ENCODE data around the gene SCGB3A1.

The SCGB3A1 gene, protein sequence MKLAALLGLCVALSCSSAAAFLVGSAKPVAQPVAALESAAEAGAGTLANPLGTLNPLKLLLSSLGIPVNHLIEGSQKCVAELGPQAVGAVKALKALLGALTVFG

DNA sequence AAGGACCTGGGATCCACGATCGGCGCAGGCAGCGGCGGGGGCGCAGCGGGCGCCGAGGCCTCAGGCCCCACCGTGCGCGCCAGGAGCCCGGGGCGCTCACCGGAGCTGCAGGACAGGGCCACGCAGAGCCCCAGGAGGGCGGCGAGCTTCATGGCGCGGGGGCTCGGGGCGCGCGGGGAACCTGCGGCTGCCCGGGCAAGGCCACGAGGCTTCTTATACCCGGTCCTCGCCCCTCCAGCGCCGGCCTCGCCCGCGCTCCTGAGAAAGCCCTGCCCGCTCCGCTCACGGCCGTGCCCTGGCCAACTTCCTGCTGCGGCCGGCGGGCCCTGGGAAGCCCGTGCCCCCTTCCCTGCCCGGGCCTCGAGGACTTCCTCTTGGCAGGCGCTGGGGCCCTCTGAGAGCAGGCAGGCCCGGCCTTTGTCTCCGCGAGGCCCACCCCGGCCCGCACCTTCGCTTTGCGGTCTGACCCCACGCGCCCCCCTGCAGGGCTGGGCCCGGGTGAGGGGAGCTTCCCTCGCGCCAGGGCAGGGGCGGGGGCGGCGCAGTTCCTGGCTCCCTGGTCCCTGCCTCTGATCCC is at the start of gene SCGB3A1:
Gene SCGB3A1 (minus strand): TSS at position 189 of the 577 bp plus-strand sequence. CDS start 37 bp downstream, at position 152.
- peak; percentile 17 for DNase-seq (ENCODE audit: low spot score)

DNA sequence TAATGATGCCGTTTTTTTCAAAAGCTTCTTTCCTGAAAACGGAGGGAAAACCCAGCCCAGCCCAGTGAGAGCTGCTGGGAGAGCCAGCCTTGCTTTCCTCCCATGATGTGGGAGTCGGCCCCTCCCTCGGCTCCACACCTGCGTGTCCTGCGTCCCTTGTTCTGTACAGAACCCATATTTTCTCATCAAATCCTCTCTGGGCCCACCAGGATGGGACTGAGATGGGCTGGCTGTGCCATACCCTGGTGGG is 49.2 kb upstream of the SCGB3A1 start:
- no peak for DNase-seq (ENCODE audit: low spot score)

DNA sequence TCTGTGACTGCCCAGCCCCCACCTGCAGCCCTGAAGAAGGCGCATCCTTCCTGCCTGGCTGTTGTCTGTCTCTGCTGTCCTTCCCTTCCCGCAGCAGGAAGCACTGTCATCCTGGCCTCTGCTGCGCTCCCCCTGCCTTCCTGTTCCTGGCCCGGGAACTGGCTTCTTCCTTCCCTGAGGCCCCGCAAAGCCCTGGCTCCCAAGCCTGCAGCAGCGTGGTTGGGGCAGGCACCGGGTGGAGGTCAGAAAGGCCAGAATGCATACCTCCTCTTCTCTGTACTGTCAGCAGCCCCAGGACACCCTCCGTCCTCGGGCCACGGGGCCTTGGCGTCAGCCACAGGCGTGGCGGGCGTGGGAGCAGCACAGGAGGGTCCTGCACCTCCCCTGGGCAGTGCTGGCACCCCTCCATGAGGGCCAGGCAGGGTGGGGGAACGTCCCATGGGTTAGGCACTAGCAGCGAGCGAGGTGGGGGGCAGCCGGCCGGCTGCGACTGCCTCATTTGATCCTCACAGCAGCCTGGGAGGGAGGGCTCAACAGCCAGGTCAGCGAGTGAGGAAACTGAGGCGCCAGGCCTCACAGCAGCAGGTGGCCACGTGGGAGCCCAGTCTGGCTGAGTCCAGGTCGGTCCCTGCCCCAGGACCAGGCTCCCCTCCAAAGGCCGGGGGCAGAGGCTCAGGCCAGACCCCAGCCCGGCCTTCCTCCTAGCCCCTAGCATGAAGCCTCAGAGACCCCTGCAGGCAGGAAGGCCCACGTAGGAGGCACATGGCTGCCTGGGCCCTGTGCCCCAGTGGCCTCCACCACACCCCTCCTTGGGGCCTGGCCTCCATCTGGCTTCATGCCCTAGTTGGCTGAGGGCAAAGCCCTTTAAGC is 48.7 kb upstream of the SCGB3A1 start:
- no peak for DNase-seq (ENCODE audit: low spot score)

DNA sequence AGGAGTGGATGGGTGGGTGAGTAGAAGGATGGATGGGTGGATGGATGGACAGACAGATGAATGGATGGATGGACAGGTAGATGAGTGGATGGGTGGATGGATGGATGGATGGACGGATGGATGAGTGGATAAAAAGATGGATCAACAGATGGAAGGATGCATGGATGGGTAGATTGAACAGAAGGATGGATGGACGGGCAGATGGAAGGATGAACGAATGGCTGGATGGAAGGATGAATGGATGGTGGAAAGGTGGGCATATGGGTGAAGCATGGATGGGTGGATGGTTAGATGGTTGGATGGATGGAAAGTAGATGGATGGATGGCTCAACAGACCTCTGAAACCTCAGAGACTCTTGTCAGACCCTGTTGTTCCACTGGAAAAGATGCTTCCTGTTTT is 48.0 kb upstream of the SCGB3A1 start:
- no peak for DNase-seq (ENCODE audit: low spot score)

DNA sequence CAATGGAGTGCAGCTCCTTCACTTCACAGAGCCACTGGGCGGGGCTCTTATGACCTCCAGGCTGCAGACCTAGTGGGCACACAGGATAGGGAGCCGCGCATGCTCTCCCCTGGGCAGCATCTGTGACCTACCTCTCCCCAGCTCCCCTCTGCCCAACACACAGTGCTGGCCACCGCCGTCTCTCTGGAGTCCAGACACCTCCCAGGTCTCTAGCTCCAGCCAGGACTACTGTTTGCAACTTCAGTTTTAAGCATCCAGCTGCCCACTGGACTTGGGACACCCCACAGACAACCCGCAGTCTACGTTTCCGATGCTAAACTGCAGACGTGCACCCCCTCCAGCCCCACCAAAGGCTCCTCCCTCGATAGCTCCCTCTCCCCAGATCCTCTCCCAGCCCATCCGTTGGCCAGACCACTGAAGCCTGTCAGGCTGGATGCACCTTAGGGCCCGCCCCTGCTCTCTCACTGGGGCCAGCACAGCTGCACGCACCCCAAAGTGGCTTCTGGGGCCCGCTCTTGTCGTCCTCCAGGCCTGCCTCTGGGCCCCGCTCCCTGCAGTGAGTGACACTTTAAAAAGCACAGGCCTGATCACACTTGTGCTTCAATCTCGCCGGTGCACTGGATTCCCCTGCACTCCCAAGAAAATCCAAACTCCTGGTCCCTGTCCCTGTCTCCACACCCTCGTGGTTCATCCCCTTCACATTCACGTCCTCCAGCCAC is 46.8 kb upstream of the SCGB3A1 start:
- no peak for DNase-seq (ENCODE audit: low spot score)

DNA sequence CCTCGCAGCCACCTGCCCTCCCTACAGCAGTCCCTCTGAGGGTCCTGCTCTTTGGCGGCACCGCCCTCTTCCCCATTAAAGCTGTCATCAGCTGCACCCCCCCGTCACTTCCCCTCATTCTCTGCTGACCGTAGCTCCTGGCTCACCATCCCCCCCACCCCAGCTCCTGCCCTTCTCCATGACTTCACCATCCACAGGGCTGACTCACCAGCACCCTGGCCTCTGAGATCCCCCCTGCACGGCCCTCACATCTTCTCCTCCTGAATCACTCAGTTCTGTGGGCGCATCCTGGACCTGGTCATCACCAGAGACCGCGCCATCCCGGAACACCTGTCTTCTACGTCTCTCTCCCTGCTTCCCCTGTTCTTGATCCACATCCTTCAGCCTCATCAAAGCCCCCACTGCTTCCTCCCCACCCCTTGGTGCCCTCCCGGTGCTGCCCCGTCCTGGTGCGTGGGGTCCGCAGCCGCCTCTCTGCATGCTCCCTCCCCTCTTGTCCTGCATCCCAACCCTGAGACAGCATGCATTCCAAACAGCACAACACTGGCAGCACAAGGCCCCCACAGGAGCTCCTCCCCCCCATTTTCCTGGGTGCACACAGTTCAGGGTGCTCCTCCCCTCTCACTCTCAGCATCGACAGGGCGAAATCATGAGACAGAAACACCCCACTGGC is 45.2 kb upstream of the SCGB3A1 start:
- DNase-seq (ENCODE audit: low spot score) = no peak

DNA sequence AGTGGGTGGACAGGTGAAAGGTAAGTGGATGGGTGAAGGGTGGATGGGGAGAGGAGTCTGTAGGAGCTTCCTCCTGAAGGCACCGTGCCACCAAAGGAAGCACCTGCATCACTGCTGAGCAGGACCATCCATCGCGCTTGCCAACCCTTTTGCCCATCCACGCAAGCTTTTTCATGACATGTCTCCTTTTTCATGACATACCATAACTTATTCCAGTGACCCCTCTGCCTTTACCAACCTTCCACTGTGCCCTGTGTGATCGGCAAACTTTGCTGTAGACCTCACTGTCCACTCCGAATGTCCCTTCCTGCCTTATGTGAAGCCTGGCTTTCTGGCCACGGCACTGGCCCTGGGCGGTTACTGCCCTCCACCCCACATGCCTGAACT is 44.7 kb upstream of the SCGB3A1 start:
- DNase-seq (ENCODE audit: low spot score) = no peak

DNA sequence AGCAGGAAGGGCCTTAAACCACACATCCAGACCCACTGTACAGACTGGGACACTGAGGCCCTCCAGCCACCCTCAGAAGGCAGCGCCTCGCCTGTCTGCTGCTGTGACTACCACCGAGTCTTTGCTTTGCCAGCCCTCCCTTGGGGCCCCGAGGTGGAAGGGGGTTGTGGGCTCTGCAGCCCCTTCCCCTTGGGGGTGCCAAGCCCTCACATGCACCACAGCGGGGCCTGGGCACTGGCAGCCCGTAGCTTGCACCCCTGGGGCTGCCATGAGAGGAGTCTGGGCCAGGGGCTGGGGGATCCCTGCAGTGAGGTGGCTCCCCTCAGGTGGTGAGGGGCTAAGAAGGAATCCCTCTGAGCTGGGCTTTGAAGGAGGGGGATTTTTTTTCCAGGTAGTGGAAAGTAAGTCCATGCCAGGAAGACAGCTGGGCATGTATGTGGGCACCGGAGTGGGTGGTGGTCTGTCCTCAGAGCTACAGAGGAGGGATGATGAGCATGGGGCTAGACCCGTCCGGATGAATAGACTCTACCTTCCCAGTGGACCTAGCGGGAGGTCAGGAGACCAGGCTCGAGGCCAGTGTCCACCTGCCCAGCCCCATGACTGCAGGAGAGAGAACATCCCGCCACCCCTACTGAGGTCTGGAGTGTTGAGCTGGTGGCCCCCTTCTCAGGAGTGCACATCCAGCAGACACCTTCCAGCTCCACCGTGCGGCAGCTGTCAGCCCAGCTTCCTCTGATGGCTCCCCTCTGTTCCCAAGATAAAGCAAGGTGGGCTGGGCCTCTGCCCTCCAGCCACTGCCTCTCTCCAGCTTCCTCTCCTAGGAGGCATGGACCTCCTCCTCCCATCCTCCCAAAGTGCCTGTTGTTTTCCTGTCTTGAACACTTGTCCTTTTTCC is 42.2 kb upstream of the SCGB3A1 start:
- no peak for DNase-seq (ENCODE audit: low spot score)

DNA sequence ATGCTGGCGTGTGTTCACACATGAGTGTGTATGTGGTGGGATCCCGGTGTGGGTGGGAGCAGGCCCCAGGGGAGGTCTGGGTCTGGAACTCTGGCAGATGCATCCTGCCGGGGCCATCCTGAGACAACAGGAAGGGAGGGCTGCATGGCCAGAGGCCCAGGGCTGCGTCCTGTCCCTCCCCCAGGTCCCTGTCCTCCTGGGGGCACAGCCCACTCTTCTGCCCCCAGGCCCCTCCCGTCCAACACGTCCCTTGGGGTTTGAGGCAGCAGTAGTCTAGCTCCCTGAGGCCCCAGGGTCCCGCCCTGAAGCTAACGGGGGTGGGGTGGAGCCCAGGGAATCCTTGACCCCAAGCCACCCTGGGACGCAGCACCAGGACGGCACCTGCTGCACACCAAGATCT is 41.5 kb upstream of the SCGB3A1 start:
- no peak for DNase-seq (ENCODE audit: low spot score)

DNA sequence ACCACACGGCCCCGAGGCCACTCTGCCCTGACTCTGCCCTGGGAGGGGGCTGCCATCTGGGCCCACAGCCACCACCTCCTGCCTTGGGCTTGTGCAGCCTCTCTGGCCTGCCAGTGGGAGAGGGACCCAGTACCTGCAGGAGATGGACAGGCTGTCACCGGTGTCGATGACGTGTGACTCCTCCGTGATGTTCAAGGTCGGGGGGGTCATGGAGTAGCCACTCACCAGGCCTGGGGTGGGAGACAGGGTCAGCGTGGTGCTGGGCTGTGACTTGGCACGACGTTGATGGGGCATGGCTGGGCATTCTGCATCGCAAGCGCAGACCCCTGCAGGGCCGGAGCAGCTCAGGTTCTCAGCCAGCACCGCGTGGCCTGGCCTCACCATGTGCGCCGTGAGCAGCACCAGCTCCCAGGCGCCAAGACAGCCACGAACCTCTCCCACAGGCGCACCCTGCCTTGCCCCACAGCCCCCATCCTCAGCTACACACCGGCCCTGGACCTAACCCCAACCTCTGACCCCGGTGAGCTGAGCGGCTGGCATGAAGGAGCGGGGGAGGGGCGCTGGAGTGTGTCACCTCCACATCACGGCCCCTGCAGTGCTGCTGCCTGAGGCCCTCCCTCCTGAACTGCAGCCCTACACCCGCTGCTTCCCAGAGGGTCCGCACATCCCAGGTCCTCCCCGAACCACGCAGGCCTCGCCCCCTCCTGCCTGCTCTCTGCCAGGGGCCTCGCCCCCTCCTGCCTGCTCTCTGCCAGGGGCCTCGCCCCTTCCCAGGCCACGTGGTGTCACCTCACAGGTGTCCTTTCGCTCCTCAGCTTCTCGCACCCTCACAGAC is 40.5 kb upstream of the SCGB3A1 start:
- DNase-seq (ENCODE audit: low spot score) = no peak

DNA sequence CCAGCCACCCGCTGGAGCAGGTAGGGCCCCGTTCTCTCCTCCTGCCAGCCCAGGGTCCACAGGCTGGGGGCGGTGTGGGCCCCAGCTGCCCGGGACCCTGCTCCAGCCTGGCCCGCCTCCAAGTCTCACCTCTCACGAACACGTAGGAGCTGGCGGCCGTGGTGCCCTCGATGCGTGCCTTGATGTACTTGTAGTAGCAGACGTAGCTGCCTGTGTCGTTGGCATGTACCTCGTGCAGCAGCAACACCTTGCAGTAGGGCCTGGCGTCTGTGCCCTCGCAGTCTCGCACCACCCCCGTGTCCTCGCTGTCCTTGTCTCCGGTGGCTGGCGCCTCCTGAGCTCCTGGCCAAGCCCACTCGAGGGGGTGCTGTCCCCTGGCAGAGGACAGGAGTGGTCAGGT is 39.1 kb upstream of the SCGB3A1 start:
- DNase-seq (ENCODE audit: low spot score) = no peak

DNA sequence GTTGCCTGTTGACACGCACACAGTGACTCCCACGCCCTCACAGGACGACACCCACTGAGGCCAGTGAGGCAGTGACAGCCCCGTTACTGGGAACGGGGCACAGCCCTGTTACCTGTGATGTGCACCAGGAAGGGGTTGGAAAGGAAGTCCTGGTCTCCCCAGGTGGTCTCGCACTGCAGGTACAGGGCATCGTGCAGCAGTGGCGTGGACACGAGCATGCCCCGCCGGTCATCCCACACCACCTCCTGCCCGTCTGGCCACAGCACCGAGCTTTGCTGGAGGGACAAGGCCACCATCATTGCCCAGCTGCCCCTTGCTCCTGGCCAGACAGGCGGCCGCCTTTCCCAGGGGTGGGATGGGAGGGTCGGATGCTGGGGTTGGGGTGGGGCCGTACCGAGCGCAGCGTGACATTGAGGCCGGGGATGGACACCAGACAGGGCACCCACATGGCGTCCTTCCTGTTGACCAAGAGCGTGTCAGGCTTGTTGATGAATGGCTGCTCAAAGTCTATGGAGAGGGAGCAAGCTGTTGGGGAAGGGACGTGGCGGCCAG is 38.6 kb upstream of the SCGB3A1 start:
- DNase-seq (ENCODE audit: low spot score) = no peak

DNA sequence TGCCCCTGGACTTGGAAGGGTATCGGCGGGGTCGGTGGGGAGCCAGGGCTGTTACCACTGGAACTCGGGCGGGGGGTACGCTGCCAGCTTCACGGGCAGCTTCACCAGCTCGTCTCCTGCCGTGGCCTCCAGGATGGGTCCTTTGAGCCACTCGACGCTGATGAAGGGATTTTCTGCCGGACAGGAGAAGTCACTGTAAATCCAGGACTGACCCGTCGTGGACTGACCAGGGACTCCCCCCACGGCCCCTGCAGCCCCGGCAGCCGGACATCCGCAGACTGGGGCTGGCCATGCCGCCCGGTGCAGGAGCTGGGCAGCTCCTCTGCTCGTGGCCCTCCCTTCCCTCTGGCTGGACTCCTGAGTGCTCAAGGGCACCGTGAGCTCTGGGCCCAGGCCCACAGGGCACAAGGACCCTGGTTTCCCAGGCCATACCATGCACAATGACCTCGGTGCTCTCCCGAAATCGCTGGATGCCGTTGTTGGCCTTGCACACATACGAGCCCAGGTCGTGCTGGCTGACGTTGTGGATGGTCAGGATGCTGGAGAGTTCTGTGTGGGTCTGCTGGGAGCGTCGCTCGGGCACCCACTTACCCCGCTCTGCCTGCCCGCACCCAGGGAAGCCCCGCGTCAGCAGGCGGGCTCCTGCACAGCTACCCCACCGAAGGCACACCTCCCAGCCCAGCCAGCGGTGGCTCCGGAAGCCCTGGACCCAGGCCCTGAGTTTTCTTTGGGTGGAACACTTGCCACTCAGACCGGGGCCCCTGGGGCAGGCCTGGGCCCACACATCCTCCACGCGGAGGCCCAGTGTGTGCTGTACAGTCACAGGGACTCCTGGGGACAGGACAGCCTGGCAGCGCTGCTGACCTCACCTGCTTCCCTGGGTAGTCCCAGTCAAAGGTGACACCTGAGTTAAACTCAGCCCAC is 37.8 kb upstream of the SCGB3A1 start:
- no peak for DNase-seq (ENCODE audit: low spot score)

DNA sequence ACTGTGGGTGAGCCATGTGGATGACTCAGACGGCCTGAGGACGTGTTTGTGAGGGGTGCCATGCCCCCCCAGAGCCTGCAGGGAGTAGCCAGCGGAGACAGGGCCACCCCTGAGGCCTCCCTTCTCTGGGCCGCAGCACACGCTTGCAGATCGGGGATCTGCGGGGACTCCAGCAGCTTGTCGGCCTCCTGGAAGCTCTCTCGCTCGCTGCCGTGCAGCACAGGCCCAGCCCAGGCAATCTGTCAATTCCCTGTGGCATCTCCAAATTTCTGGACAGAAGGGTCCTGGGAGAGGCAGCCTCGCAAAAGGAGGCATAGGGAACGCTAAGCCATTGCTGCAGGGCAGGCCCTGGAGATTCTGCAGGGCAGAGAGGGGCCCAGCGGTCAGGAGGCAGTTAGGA is 36.9 kb upstream of the SCGB3A1 start:
- DNase-seq (ENCODE audit: low spot score) = no peak

DNA sequence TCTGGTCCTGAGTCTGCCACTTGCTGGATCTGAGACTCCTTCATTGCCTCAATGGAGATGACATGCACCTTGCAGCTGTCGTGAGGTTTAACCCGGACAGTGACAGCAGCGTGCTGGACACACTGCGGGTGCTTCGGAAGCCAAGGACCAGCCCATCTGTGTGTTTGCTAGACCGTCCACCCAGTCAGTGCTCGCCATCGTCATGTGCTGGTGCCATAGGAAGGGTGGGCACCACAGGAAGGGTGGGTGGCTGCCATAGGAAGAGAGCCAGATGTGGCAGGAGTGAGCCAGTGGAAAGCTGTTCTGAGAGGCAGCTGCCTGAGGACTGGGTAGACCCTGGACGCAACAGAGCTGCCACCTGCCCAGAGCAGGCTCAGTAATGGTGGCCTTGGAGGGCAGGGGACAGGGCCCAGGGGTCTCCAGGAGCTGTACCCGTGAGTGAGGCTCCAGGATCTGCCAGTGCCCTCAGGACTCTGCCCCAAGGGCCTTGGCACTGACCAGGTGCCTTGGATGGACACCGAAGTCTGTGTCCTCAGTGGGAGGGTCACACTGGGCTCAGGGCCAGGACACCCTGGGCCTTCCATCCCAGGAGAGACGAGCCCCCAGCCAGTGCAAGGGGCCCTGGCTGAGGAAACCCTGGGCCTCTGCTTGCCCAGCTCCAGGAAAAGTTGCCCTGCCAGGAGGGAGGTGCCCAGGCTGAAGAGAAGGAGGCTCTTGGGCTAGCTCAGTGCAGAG is 36.3 kb upstream of the SCGB3A1 start:
- DNase-seq (ENCODE audit: low spot score) = no peak

DNA sequence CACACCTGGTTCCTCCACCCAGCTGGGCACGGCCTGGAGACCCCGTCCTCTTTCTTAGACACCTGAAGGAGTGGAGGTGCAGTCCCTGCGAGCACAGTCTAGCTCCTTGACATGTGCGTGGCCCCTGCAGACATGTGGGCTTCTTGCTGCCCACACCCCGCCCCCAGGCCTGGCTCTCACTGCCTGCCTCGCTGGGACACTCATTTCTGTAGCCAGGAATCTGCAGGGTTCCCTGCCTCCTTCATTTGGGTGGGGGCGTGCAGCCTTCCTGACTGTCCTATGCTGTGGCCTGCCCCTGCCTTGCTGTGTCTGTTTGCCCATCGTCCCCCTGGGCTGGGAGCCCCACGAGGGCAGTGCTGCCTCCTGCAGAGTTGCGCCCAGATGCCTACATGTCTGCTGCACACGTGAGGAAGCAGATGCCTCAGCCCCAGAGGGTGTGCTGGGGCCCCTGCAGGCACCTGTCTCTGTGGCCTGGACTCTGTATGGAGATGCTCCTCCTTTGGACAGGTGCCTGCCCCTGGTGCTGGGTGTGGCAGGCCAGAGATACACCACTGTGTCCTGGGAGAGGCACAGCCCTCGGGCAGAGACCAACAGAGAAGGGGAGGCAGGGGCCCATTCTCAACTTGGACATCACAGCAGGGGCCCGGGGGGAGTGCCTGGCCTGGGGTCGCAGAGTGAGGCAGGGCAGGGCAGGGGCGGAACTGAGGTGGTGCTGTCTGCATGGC is 35.5 kb upstream of the SCGB3A1 start:
- DNase-seq (ENCODE audit: low spot score) = no peak

DNA sequence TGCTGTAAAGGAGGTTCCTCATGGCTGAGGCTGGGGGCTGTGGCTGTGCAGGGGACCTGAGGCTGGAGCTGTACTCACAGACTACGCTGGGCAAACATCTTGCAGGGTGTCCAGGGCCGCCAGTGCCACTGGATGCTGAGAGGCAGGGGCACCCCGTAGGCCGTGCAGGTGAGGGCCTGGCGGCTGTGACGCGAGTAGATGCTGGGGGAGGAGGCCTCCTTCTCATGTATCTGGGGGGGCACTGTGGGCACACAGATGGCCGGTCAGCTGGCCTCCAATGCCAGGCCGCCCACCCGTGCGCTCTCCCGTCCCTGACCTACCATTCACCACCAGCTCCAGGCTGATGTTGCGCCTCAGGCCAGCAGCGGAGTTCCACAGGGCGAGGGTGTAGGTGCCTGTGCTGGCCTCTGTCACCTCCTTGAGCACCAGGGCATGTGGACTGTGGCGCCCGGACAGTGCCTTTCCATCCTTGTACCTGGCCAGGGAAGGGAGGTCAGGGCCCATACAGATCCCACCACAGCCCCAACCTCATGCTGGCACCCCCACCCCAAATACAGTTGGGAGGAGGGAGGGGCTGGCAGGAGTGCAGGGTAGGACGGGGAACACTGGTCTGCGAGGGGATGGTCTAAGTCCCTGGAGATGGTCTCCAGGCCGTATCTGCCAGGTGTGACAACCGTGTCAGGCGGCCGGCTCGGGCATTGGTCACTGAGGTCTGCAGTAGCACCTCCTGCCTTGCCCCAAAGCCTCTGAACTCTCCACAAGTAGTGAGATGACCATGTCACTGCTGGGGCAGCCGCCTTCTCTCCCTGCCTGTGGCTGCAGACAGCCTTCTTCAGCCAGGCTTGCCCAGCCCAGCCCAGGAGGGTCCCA is 34.7 kb upstream of the SCGB3A1 start:
- no peak for DNase-seq (ENCODE audit: low spot score)

Data from AG20443 (cell line).